ENCODE results near the gene A4GALT.
"Not testable (repeated sequence)": the region's sequence is repeated elsewhere in the genome, so short reads cannot be mapped to it uniquely, and the experiment has no call there.

Gene A4GALT

GRCh38 chr22:42720263-42721044, at the start of gene A4GALT:
Gene A4GALT (minus strand): TSS chr22:42720870. CDS start chr22:42693951, 26,919 bp downstream.
- no peak for DNase-seq (ENCODE audit: low read depth)

- no peak for DNase-seq (ENCODE audit: low read depth)
These were observed 49.7 kb upstream of the A4GALT start for GRCh38 chr22:42770448-42770726.

GRCh38 chr22:42769574-42770447, 49.1 kb upstream of the A4GALT start:
- DNase-seq (ENCODE audit: low read depth) = peak; percentile 96

GRCh38 chr22:42769238-42769573, 48.5 kb upstream of the A4GALT start:
- no peak for DNase-seq (ENCODE audit: low read depth)

GRCh38 chr22:42768385-42769035, 47.8 kb upstream of the A4GALT start:
- no peak for DNase-seq (ENCODE audit: low read depth)

- no peak for DNase-seq (ENCODE audit: low read depth)
These were observed 46.2 kb upstream of the A4GALT start for GRCh38 chr22:42766860-42767259.

GRCh38 chr22:42764895-42765363, 44.3 kb upstream of the A4GALT start:
- no peak for DNase-seq (ENCODE audit: low read depth)

GRCh38 chr22:42763965-42764480, 43.4 kb upstream of the A4GALT start:
- DNase-seq (ENCODE audit: low read depth) = no peak

- DNase-seq (ENCODE audit: low read depth) = no peak
These were observed 40.3 kb upstream of the A4GALT start for GRCh38 chr22:42760806-42761565.

- peak; percentile 77 for DNase-seq (ENCODE audit: low read depth)
These were observed 38.4 kb upstream of the A4GALT start for GRCh38 chr22:42758931-42759629.

GRCh38 chr22:42755553-42755952, 34.9 kb upstream of the A4GALT start:
- peak; percentile 96 for DNase-seq (ENCODE audit: low read depth)

GRCh38 chr22:42755121-42755520, 34.5 kb upstream of the A4GALT start:
- not testable (repeated sequence) for DNase-seq (ENCODE audit: low read depth)

- DNase-seq (ENCODE audit: low read depth) = peak; percentile 93
These were observed 34.0 kb upstream of the A4GALT start for GRCh38 chr22:42754658-42755057.

- DNase-seq (ENCODE audit: low read depth) = no peak
These were observed 32.2 kb upstream of the A4GALT start for GRCh38 chr22:42752912-42753311.

GRCh38 chr22:42752230-42752746, 31.6 kb upstream of the A4GALT start:
- DNase-seq (ENCODE audit: low read depth) = no peak

- not testable (repeated sequence) for DNase-seq (ENCODE audit: low read depth)
These were observed 29.8 kb upstream of the A4GALT start for GRCh38 chr22:42750421-42750820.

- DNase-seq (ENCODE audit: low read depth) = peak; percentile 65
These were observed 27.2 kb upstream of the A4GALT start for GRCh38 chr22:42747701-42748513.

- DNase-seq (ENCODE audit: low read depth) = peak; percentile 90
These were observed 24.4 kb upstream of the A4GALT start for GRCh38 chr22:42745118-42745517.

- peak; percentile 42 for DNase-seq (ENCODE audit: low read depth)
These were observed 22.9 kb upstream of the A4GALT start for GRCh38 chr22:42743501-42743991.

GRCh38 chr22:42742940-42743339, 22.3 kb upstream of the A4GALT start:
- DNase-seq (ENCODE audit: low read depth) = no peak
